HepG2 (cell line): ENCODE results near the gene NT5M. TPM values are rescaled to one million over a fixed set of nuclear protein-coding genes. Genes with fewer than 3 reads are reported as not detected.

Source experiments
- CTCF ChIP-seq: sonication (generic); formaldehyde crosslinking; IDR thresholded peaks from 2 replicates; pipeline ENCODE4 v1.5.0; 2020; ENCODE audit warnings: mild to moderate bottlenecking, missing genetic modification reagents, moderate library complexity
- DRAP1 ChIP-seq: IDR thresholded peaks from 2 replicates; pipeline ENCODE4 v1.6.1; 2016; ENCODE audit warnings: missing genetic modification reagents, missing compliant biosample characterization
- DZIP1 ChIP-seq: sonication (generic); formaldehyde crosslinking; IDR thresholded peaks from 2 replicates; pipeline ENCODE4 v1.5.0; 2020; ENCODE audit warnings: mild to moderate bottlenecking, missing genetic modification reagents
- EED ChIP-seq: sonication (generic); formaldehyde crosslinking; IDR thresholded peaks from 2 replicates; pipeline ENCODE4 v1.5.0; 2020; ENCODE audit warnings: mild to moderate bottlenecking, missing genetic modification reagents
- ELF1 ChIP-seq: sonication (generic); formaldehyde crosslinking; IDR thresholded peaks from 2 replicates; pipeline ENCODE4 v1.4.0; 2020; ENCODE audit warnings: missing genetic modification reagents
- FLYWCH1 ChIP-seq: sonication (generic); formaldehyde crosslinking; IDR thresholded peaks from 2 replicates; pipeline ENCODE4 v1.8.1; 2023; ENCODE audit warnings: mild to moderate bottlenecking, missing genetic modification reagents
- GPN1 ChIP-seq: sonication (generic); formaldehyde crosslinking; IDR thresholded peaks from 2 replicates; pipeline ENCODE4 v1.5.1; 2020; ENCODE audit warnings: missing genetic modification reagents, borderline replicate concordance
- HNRNPL ChIP-seq: fragments of 200-400 bp; formaldehyde crosslinking; IDR thresholded peaks from 2 replicates; pipeline ENCODE4 v1.6.1; 2017; ENCODE audit warnings: mild to moderate bottlenecking, low read depth, low read length
- MYC ChIP-seq: sonication (generic); formaldehyde crosslinking; IDR thresholded peaks from 2 replicates; pipeline ENCODE4 v1.9.0; 2021; ENCODE audit warnings: missing genetic modification reagents, borderline replicate concordance
- POGK ChIP-seq: sonication (generic); formaldehyde crosslinking; conservative IDR thresholded peaks from 2 replicates; pipeline ENCODE4 v1.8.0; 2022; ENCODE audit warnings: mild to moderate bottlenecking, moderate library complexity, missing genetic modification reagents
- POLR2AphosphoS2 ChIP-seq: IDR thresholded peaks from 2 replicates; pipeline ENCODE4 v1.6.1; 2011; ENCODE audit warnings: low read depth, low read length, improper control_type of control experiment
- RBM39 ChIP-seq: fragments of 200-400 bp; formaldehyde crosslinking; IDR thresholded peaks from one replicate; pipeline ENCODE4 v1.6.1; 2018; ENCODE audit warnings: antibody characterized with exemption, mild to moderate bottlenecking, low read depth, low read length; ENCODE audit not compliant: poor library complexity, severe bottlenecking
- ZBTB37 ChIP-seq: sonication (generic); formaldehyde crosslinking; IDR thresholded peaks from 2 replicates; pipeline ENCODE4 v1.4.0; 2020; ENCODE audit warnings: mild to moderate bottlenecking, missing genetic modification reagents
- ZNF136 ChIP-seq: sonication (generic); formaldehyde crosslinking; IDR thresholded peaks from 2 replicates; pipeline ENCODE4 v1.8.1; 2022; ENCODE audit warnings: low read depth, mild to moderate bottlenecking, moderate library complexity, missing genetic modification reagents
- ZNF180 ChIP-seq: sonication (generic); formaldehyde crosslinking; IDR thresholded peaks from 2 replicates; pipeline ENCODE4 v1.4.0; 2020; ENCODE audit warnings: low read depth, missing genetic modification reagents, borderline replicate concordance
- ZNF230 ChIP-seq: sonication (generic); formaldehyde crosslinking; IDR thresholded peaks from 2 replicates; pipeline ENCODE4 v1.4.0; 2020; ENCODE audit warnings: mild to moderate bottlenecking, missing genetic modification reagents
- ZNF296 ChIP-seq: sonication (generic); formaldehyde crosslinking; conservative IDR thresholded peaks from 2 replicates; pipeline ENCODE4 v1.5.0; 2020; ENCODE audit warnings: mild to moderate bottlenecking, missing genetic modification reagents
- ZNF512B ChIP-seq: sonication (generic); formaldehyde crosslinking; IDR thresholded peaks from 2 replicates; pipeline ENCODE4 v1.5.1; 2020; ENCODE audit warnings: missing genetic modification reagents, mild to moderate bottlenecking, borderline replicate concordance
- polyA plus RNA-seq, 8 experiments: library from polyadenylated mRNA; depleted of rRNA in 3 of 8; stranded (reverse) in 7 of 8; unstranded in 1 of 8; fragments of >200 nt; fragmentation: Illumina TruSeq in 4 of 8; extraction: Trizol in 4 of 8; gene quantifications; 2 replicates each; pipeline versions ENCODE4 v1.2.1 to v1.2.3, GENCODE V29; 2011 to 2016; ENCODE audit warnings: low read depth in 4 of 8, missing spikeins in 1 of 8, mixed read lengths in 1 of 8; ENCODE audit not compliant: insufficient read depth in 1 of 8
- total RNA-seq, 5 experiments: library from RNA; depleted of rRNA; stranded (reverse); fragments of >200 nt; fragmentation: Illumina TruSeq; extraction: Trizol; gene quantifications; 2 replicates each; pipeline ENCODE4 v1.2.3, GENCODE V29; 2016; ENCODE audit warnings: low read depth in 1 of 5

Gene NT5M
- total and polyA plus RNA-seq, 2 of the 13 experiments (the other 11 are each of a cell fraction or from before 2014, with no cell fraction given), result 0.55 to 0.78 TPM

- TF ChIP-seq DZIP1 (CRISPR knock-in tag), result no peak
- no peak for TF ChIP-seq CTCF (CRISPR knock-in tag)
- no peak for TF ChIP-seq GPN1 (CRISPR knock-in tag)
- TF ChIP-seq ZNF180 (CRISPR knock-in tag), result no peak
- TF ChIP-seq DRAP1, result no peak
- no peak for TF ChIP-seq HNRNPL
- TF ChIP-seq POGK (CRISPR knock-in tag), result no peak
- no peak for TF ChIP-seq POLR2AphosphoS2
- no peak for TF ChIP-seq ZNF136
- no peak for TF ChIP-seq ZNF296 (CRISPR knock-in tag)
- 0 out of 2 replicates have a peak, but pooled peaks have one; percentile 28 for TF ChIP-seq MYC (CRISPR knock-in tag)
- TF ChIP-seq EED (CRISPR knock-in tag), result no peak
- no peak for TF ChIP-seq FLYWCH1 (CRISPR knock-in tag)
- TF ChIP-seq RBM39, result no peak
- TF ChIP-seq ZBTB37, result no peak
- no peak; the same call in 1 of the 2 replicates for TF ChIP-seq ELF1 (CRISPR knock-in tag)
- TF ChIP-seq ZNF512B, result no peak
- no peak for TF ChIP-seq ZNF230 (CRISPR knock-in tag)
Measured at GRCh38 chr17:17363638-17364337, 60.6 kb downstream of the NT5M start (continued).
